Smooth muscle cell (in vitro differentiated cells): ENCODE results near the gene SLC1A7. TPM values are rescaled to one million over a fixed set of nuclear protein-coding genes. Genes with fewer than 3 reads are reported as not detected.
A peak's percentile ranks its signal among the peaks of the same experiment; 100 is the strongest.

Experiments used
- DNase-seq: peaks from one replicate; lab custom pipeline; 2025; ENCODE audit not compliant: unreplicated experiment; lab: John Stamatoyannopoulos, UW
- H2AFZ ChIP-seq: fragments of 200-600 bp; sonication (generic); 2 replicates; pipeline ENCODE4 v1.6.0; 2016; ENCODE audit warnings: antibody characterized with exemption, low read depth, mild to moderate bottlenecking
- H3F3A ChIP-seq: fragments of 200-600 bp; sonication (generic); 2 replicates; pipeline ENCODE4 v1.6.0; 2017; ENCODE audit warnings: antibody characterized with exemption, low read depth
- H3K27ac ChIP-seq: fragments of 200-600 bp; sonication (generic); 2 replicates; pipeline ENCODE4 v1.5.1; 2016; ENCODE audit warnings: low read depth, mild to moderate bottlenecking
- H3K27me3 ChIP-seq: fragments of 200-600 bp; sonication (generic); 2 replicates; pipeline ENCODE4 v1.6.1; 2016; ENCODE audit warnings: low read depth, mild to moderate bottlenecking
- H3K36me3 ChIP-seq: fragments of 200-600 bp; sonication (generic); 2 replicates; pipeline ENCODE4 v1.5.1; 2016; ENCODE audit warnings: low read depth
- H3K4me1 ChIP-seq: fragments of 200-600 bp; sonication (generic); 2 replicates; pipeline ENCODE4 v1.5.1; 2016; ENCODE audit warnings: low read depth
- H3K4me2 ChIP-seq: fragments of 200-600 bp; sonication (generic); 2 replicates; pipeline ENCODE4 v1.6.0; 2016; ENCODE audit warnings: mild to moderate bottlenecking
- H3K4me3 ChIP-seq: fragments of 200-600 bp; sonication (generic); 2 replicates; pipeline ENCODE4 v1.5.1; 2016; ENCODE audit warnings: mild to moderate bottlenecking
- H3K79me2 ChIP-seq: fragments of 200-600 bp; sonication (generic); 2 replicates; pipeline ENCODE4 v1.6.0; 2016; ENCODE audit warnings: low read depth, mild to moderate bottlenecking
- H3K9ac ChIP-seq: fragments of 200-600 bp; sonication (generic); 2 replicates; pipeline ENCODE4 v1.6.0; 2016; ENCODE audit warnings: low read depth
- H3K9me3 ChIP-seq: fragments of 200-600 bp; sonication (generic); replicated peaks from 2 replicates; pipeline ENCODE4 v1.5.1; 2016; ENCODE audit warnings: low read depth
- H4K20me1 ChIP-seq: fragments of 200-600 bp; sonication (generic); 2 replicates; pipeline ENCODE4 v1.6.0; 2016; ENCODE audit warnings: low read depth
- CTCF ChIP-seq: fragments of 200-600 bp; sonication (generic); IDR thresholded peaks from 2 replicates; pipeline ENCODE4 v1.5.1; 2017; ENCODE audit warnings: borderline replicate concordance, mild to moderate bottlenecking, antibody characterized with exemption; ENCODE audit not compliant: insufficient read depth, poor library complexity, severe bottlenecking
- WGBS: methylation state at CpG from one replicate; pipeline ENCODE4 v1.1.7; 2016; ENCODE audit warnings: low lambda C conversion rate; 5-methylcytosine and 5-hydroxymethylcytosine counted together
- polyA plus RNA-seq: library from polyadenylated mRNA; unstranded; fragments of >200 nt; fragmentation: Nextera tagmentation; extraction: Ambion mirVana; gene quantifications from 2 replicates; pipeline ENCODE4 v1.2.1, GENCODE V29; 2016
- total RNA-seq: library from RNA; depleted of rRNA; stranded (reverse); fragments of >200 nt; gene quantifications from 2 replicates; pipeline ENCODE4 v1.2.3, GENCODE V29; 2014

The SLC1A7 gene
- total and polyA plus RNA-seq, 2 experiments from 2014 or later, result 0.05 TPM; not detected in 1

DNA sequence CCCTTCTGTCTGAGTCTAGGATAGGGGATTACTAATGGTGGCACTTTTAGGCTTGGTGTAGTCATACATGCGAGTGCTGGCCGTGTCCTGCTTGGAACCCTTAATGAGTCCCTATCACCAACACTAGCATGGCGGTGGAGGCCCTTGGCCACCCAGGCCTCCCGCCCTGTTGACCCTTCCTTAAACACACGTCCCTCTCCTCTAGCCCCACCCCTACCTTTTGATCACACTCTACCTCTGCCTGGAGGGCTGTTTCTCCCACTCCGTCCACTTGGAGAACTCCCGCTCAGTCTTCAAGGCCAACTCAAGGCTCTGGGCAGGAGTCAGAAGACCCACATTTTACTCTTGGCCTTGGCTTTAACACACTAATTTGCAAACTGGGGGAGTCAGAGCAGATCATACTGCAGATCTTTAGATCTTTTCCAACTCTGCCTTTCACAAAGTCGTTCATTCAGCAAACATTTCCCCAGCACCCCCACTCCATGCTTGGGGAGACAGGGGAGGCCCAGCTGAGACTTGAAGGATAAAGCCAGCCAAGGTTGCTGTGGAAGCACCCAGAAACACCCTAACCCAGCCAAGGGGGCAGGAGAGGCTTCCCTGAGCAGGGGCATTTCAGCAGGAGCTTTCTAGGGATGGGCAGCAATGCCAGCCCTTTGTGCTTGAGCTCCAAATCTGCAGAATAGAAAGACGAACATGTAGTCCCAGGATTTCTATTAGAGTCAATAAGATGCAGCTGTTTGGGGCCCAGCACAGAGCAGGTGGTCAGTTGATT is 78.5 kb downstream of the SLC1A7 start:
- peaks cover 71% of the 10 kb centered on the region for H3K27me3 ChIP-seq
- no peak overlapping the region for H3K27ac ChIP-seq
- no peaks in the 10 kb centered on the region for H3K9me3 ChIP-seq
- H3K4me3 ChIP-seq, result no peak overlapping the region
- TF ChIP-seq CTCF, result no peak
- H4K20me1 ChIP-seq, result no peaks in the 10 kb centered on the region
- no peak overlapping the region for H3K9ac ChIP-seq
- no peaks in the 10 kb centered on the region for H3K36me3 ChIP-seq
- no peaks in the 10 kb centered on the region for H3F3A ChIP-seq
- 84% methylated on average over 9 of the region's 9 CpGs for whole genome bisulfite sequencing
- DNase-seq, result no peak
- H2AFZ ChIP-seq, result no peak overlapping the region
- H3K4me2 ChIP-seq, result no peak overlapping the region
- H3K4me1 ChIP-seq, result peaks cover 4% of the 10 kb centered on the region
- H3K79me2 ChIP-seq, result no peaks in the 10 kb centered on the region

DNA sequence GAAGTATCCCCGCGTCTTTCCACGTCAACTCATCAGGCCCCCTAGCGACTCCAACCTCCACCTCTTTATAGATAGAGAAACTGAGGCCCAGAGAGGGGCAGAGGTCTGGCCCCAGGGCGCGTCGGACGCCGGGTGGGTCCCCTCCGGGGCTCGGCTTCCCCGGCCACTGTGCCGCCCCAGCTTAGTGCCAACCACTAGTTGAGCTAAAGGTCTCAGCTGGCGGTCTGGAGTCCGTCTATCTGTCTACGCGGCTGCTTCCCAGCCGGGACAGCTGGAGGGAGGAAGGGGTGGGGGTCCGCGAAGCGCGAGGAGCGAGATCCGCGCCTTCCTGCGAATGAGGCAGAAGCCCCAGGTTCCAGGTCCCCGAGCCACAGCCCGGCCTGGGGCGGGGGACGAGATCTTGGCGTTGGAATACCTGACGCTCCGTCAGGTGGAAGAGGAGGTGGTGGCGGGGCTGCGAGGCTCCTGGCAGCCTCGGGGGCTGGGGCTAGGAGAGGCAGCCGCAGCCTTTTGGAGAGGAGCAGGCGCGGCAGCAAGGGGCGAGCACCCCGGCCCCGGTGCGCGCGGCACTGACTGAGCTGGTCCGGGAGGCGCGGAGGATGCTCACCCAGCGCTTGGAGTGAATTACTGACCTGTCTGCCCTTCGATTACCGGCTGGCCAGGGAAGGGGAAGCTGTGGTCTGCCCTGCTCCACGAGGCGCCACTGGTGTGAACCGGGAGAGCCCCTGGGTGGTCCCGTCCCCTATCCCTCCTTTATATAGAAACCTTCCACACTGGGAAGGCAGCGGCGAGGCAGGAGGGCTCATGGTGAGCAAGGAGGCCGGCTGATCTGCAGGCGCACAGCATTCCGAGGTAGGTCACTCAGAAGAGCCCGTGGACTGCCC is 79.5 kb downstream of the SLC1A7 start:
- TF ChIP-seq CTCF, result peak; percentile 2
- no peak for DNase-seq
- 16% methylated on average over 56 of the region's 61 CpGs for WGBS
- no peaks in the 10 kb centered on the region for H3K36me3 ChIP-seq
- H3F3A ChIP-seq, result no peaks in the 10 kb centered on the region
- H4K20me1 ChIP-seq, result no peaks in the 10 kb centered on the region
- no peaks in the 10 kb centered on the region for H3K79me2 ChIP-seq
- H3K4me3 ChIP-seq, result peak overlapping the region; percentile 54
- peak overlapping the region; percentile 91 for H3K4me2 ChIP-seq
- no peak overlapping the region for H3K27ac ChIP-seq
- no peaks in the 10 kb centered on the region for H3K9me3 ChIP-seq
- peaks cover 78% of the 10 kb centered on the region for H3K27me3 ChIP-seq
- no peak overlapping the region for H3K9ac ChIP-seq
- H2AFZ ChIP-seq, result no peak overlapping the region
- peaks cover 4% of the 10 kb centered on the region for H3K4me1 ChIP-seq

- Histone ChIP-seq H3K9me3 (no peaks in the 10 kb centered on the region), H3K9ac (no peak within 1 kb of the TSS), H3K4me1 (peaks cover 4% of the 10 kb centered on the region), H3K36me3 (no peaks in the 10 kb centered on the region), H3F3A (no peaks in the 10 kb centered on the region), H3K79me2 (no peaks in the 10 kb centered on the region), H3K4me2 (peak within 1 kb of the TSS; percentile 91), H4K20me1 (no peaks in the 10 kb centered on the region), H2AFZ (no peak within 1 kb of the TSS), H3K4me3 (peak within 1 kb of the TSS; percentile 54), H3K27ac (no peak within 1 kb of the TSS), H3K27me3 (peaks cover 85% of the 10 kb centered on the region)
- TF ChIP-seq CTCF, result no peak
- DNase-seq, result no peak
- WGBS, result under 1% methylated on average over 23 of the region's 73 CpGs
These were observed 80.4 kb downstream of the SLC1A7 start, which contains the start of gene PODN for GRCh38 chr1:53061859-53062707. PODN (plus strand) TSS chr1:53062213; CDS start chr1:53069856, 7,643 bp downstream.
